ENCODE results near the gene MBD6. TPM values are rescaled to one million over a fixed set of nuclear protein-coding genes. Genes with fewer than 3 reads are reported as not detected.

MBD6 gene
- total and polyA plus RNA-seq, 2 of the 13 experiments (the other 11 are each of a cell fraction or from before 2014, with no cell fraction given), result 4.1 to 5.9 TPM

DNA sequence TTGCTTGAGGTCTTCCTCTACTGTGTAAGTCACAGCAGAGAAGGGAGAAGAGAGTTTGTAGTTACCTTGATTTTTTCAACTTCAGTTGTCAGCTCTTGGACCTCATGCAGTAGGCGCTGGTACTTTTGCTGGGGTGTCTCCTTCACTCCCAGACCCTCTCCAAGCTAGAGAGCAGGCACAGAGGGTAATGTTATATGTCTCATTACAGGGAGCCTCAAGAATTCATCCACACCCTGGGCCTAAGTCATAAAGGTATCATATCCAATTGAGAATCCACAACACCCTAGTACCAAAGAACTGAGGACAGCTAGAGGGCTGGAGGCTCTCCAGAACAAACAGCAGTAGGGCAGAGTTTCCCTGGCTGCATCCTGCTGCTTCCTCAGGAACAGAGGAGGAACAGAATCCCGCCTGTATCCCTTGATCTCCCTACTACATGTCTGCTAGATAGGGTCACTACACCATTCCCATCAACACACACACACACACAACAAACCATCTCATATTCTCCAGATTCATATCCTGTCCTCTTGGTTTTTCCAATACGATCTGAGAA, 12.4 kb downstream of the MBD6 start (continued):
- TF ChIP-seq, protein P1, sequence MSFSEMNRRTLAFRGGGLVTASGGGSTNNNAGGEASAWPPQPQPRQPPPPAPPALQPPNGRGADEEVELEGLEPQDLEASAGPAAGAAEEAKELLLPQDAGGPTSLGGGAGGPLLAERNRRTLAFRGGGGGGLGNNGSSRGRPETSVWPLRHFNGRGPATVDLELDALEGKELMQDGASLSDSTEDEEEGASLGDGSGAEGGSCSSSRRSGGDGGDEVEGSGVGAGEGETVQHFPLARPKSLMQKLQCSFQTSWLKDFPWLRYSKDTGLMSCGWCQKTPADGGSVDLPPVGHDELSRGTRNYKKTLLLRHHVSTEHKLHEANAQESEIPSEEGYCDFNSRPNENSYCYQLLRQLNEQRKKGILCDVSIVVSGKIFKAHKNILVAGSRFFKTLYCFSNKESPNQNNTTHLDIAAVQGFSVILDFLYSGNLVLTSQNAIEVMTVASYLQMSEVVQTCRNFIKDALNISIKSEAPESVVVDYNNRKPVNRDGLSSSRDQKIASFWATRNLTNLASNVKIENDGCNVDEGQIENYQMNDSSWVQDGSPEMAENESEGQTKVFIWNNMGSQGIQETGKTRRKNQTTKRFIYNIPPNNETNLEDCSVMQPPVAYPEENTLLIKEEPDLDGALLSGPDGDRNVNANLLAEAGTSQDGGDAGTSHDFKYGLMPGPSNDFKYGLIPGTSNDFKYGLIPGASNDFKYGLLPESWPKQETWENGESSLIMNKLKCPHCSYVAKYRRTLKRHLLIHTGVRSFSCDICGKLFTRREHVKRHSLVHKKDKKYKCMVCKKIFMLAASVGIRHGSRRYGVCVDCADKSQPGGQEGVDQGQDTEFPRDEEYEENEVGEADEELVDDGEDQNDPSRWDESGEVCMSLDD (CRISPR knock-in tag; IDR thresholded peaks at IDR 0.05; ENCODE audit: borderline replicate concordance), result no peak
- TF ChIP-seq POLR2A (IDR thresholded peaks at IDR 0.05; ENCODE audit: insufficient read depth in 1 of 2, low read depth in 2 of 2, low read length in 2 of 2) (no peak), ZNF75D (CRISPR knock-in tag; IDR thresholded peaks at IDR 0.05; ENCODE audit: borderline replicate concordance) (no peak), ZMAT3 (CRISPR knock-in tag; conservative IDR thresholded peaks at IDR 0.05) (no peak)

- in situ Hi-C loops (cut with HindIII; ENCODE audit: extremely low pct_ligation_motif_present, low pct_unique_long_range_greater_than_20kb), result no loop called here
- H3K9me3 ChIP-seq (ENCODE audit: low read length), result no peaks in the 10 kb centered on the region
- H3K27me3 ChIP-seq (ENCODE audit: control insufficient read depth in 1 of 2, insufficient read depth in 2 of 2, low read length in 2 of 2), result no peaks in the 10 kb centered on the region
- 73% methylated on average over 6 of the region's 6 CpGs for WGBS (ENCODE audit: low lambda C conversion rate)
- H3K4me2 ChIP-seq (ENCODE audit: low read depth, low read length), result no peak overlapping the region
- DNase-seq (ENCODE audit: low spot score), result no peak
- no peak overlapping the region for H3K27ac ChIP-seq (ENCODE audit: extremely low read length, insufficient read depth, low read length)
- H3K79me2 ChIP-seq (ENCODE audit: insufficient read depth, low read length), result no peaks in the 10 kb centered on the region
- intact Hi-C loops (cut with micrococcal nuclease; ENCODE audit: unreplicated experiment), result no loop called here
- no peak for ATAC-seq
- BruUV-seq (replicated peaks), result no TSS peak
- no peak overlapping the region for H3K9ac ChIP-seq (ENCODE audit: insufficient read depth, low read depth, low read length)
- H4K20me1 ChIP-seq (ENCODE audit: insufficient read depth, low read length), result no peaks in the 10 kb centered on the region
- TF ChIP-seq CC2D1A (CRISPR knock-in tag; IDR thresholded peaks at IDR 0.05) (no peak), ZNF510 (CRISPR knock-in tag; IDR thresholded peaks at IDR 0.05; ENCODE audit: low read depth) (no peak), ZNF772 (CRISPR knock-in tag; IDR thresholded peaks at IDR 0.05) (no peak), ZFP36L1 (CRISPR knock-in tag; IDR thresholded peaks at IDR 0.05) (no peak), ZNF720 (CRISPR knock-in tag; IDR thresholded peaks at IDR 0.05) (no peak), HOXA9 (CRISPR knock-in tag; IDR thresholded peaks at IDR 0.05; ENCODE audit: borderline replicate concordance) (no peak)
- TF ChIP-seq, protein P2, sequence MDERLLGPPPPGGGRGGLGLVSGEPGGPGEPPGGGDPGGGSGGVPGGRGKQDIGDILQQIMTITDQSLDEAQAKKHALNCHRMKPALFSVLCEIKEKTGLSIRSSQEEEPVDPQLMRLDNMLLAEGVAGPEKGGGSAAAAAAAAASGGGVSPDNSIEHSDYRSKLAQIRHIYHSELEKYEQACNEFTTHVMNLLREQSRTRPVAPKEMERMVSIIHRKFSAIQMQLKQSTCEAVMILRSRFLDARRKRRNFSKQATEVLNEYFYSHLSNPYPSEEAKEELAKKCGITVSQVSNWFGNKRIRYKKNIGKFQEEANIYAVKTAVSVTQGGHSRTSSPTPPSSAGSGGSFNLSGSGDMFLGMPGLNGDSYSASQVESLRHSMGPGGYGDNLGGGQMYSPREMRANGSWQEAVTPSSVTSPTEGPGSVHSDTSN (CRISPR knock-in tag; IDR thresholded peaks at IDR 0.05), result no peak
- no peaks in the 10 kb centered on the region for H3K4me1 ChIP-seq (ENCODE audit: insufficient read depth, low read length)
- POLR2A ChIA-PET, result interaction anchor here (0.7 to 2.0 kb wide), 4 partner anchors 10 to 16 kb away, joined by 3 to 8 read pairs (median 4); no protein-coding TSS in a partner anchor
- CTCF ChIA-PET (ENCODE audit: low intra/inter-chr PET ratio, low total read pairs), result no interaction called here
- no peak overlapping the region for H3K4me3 ChIP-seq (replicated peaks in 1 of 3; ENCODE audit: insufficient read depth in 1 of 3, low read depth in 2 of 3, low read length in 3 of 3)
- H3K36me3 ChIP-seq (replicated peaks in 1 of 2; ENCODE audit: control insufficient read depth in 1 of 2, insufficient read depth in 2 of 2, low read length in 2 of 2), result peaks cover 19 to 46% of the 10 kb centered on the region in 2 experiments; a peak in 4 of 5 replicates
- FAIRE-seq, result no peak
- H2AFZ ChIP-seq (ENCODE audit: low read length), result no peak overlapping the region
Observed at GRCh38 chr12:57535764-57536596, 13.4 kb downstream of the MBD6 start.

Measured in HepG2 (cell line).